H1 (cell line): ENCODE results near the gene OGFOD3. TPM values are rescaled to one million over a fixed set of nuclear protein-coding genes. Genes with fewer than 3 reads are reported as not detected.
"Not testable (repeated sequence)": the region's sequence is repeated elsewhere in the genome, so short reads cannot be mapped to it uniquely, and the experiment has no call there.

ENCODE experiments used
- CTCF ChIA-PET: fragments of 300-600 bp; sonication (Branson Sonifier 250); formaldehyde crosslinking; loops from one replicate; lab custom pipeline; 2021; ENCODE audit not compliant: partially characterized antibody; lab: Charles Lee
- POLR2A ChIA-PET: fragments of 300-600 bp; sonication (Branson Sonifier 250); formaldehyde crosslinking; loops from one replicate; lab custom pipeline; 2021; ENCODE audit warnings: inconsistent platforms; ENCODE audit not compliant: partially characterized antibody; lab: Charles Lee
- DNase-seq, 2 experiments: peaks; one replicate each; pipeline versions ENCODE4 v3.0.0 to v3.0.0-alpha.2; 2010 to 2022; ENCODE audit warnings: low spot score in 2 of 2, low read depth in 1 of 2, mixed read lengths in 1 of 2
- FAIRE-seq: peaks from 2 replicates; lab custom pipeline; 2011; peaks lifted over from hg19 to GRCh38; lab: Jason Lieb, UNC
- H2AFZ ChIP-seq: 2 replicates; pipeline ENCODE4 v1.8.1; 2012; ENCODE audit warnings: low read length, inconsistent platforms
- H2AK5ac ChIP-seq: 2 replicates; pipeline ENCODE4 v1.6.1; 2013; ENCODE audit warnings: low read depth, low read length
- H2BK120ac ChIP-seq: replicated peaks from 2 replicates; pipeline ENCODE3; 2013; ENCODE audit warnings: low read depth, low read length, inconsistent platforms
- H2BK12ac ChIP-seq: 2 replicates; pipeline ENCODE4 v1.6.1; 2013; ENCODE audit warnings: low read depth, low read length
- H2BK15ac ChIP-seq: 2 replicates; pipeline ENCODE4 v1.6.1; 2013; ENCODE audit warnings: low read length
- H2BK20ac ChIP-seq: 2 replicates; pipeline ENCODE4 v1.6.1; 2013; ENCODE audit warnings: low read length
- H2BK5ac ChIP-seq: 2 replicates; pipeline ENCODE4 v1.6.1; 2013; ENCODE audit warnings: low read depth, low read length
- H3K14ac ChIP-seq: 2 replicates; pipeline ENCODE4 v1.6.1; 2013; ENCODE audit warnings: inconsistent platforms; ENCODE audit not compliant: insufficient read length
- H3K18ac ChIP-seq: 2 replicates; pipeline ENCODE4 v1.6.1; 2013; ENCODE audit warnings: low read length; ENCODE audit errors: extremely low read depth
- H3K23ac ChIP-seq: 2 replicates; pipeline ENCODE4 v1.6.1; 2013; ENCODE audit warnings: inconsistent platforms; ENCODE audit not compliant: insufficient read length
- H3K23me2 ChIP-seq: 2 replicates; pipeline ENCODE4 v1.6.1; 2013; ENCODE audit warnings: low read depth, low read length
- H3K27ac ChIP-seq: 2 replicates; pipeline ENCODE4 v1.6.1; 2011; ENCODE audit warnings: low read depth, low read length, inconsistent platforms
- H3K27me3 ChIP-seq, 4 experiments: replicated peaks in 1 of 4; 1 replicate in 1 of 4; 2 replicates in 3 of 4; pipeline versions ENCODE4 v1.6.1 to v1.8.1; 2011 to 2013; ENCODE audit warnings: low read length in 3 of 4, mild to moderate bottlenecking in 3 of 4, inconsistent platforms in 2 of 4, mixed read lengths in 2 of 4, moderate library complexity in 1 of 4; ENCODE audit not compliant: control insufficient read depth in 3 of 4, insufficient read depth in 3 of 4; ENCODE audit errors: extremely low read depth in 1 of 4
- H3K36me3 ChIP-seq, 4 experiments: 2 replicates each; pipeline versions ENCODE4 v1.6.1 to v1.8.1; 2011 to 2013; ENCODE audit warnings: mild to moderate bottlenecking in 4 of 4, low read length in 3 of 4, moderate library complexity in 2 of 4, control low read depth in 1 of 4, inconsistent platforms in 1 of 4; ENCODE audit not compliant: insufficient read depth in 4 of 4, control insufficient read depth in 2 of 4
- H3K4ac ChIP-seq: replicated peaks from 2 replicates; pipeline ENCODE3; 2013; ENCODE audit warnings: low read length, low read depth, mixed read lengths, inconsistent platforms; ENCODE audit not compliant: insufficient read length
- H3K4me1 ChIP-seq, 4 experiments: replicated peaks in 1 of 4; 1 replicate in 1 of 4; 2 replicates in 3 of 4; pipeline versions ENCODE4 v1.6.1 to v1.8.1; 2011 to 2013; ENCODE audit warnings: low read length in 3 of 4, inconsistent platforms in 2 of 4, mixed read lengths in 1 of 4; ENCODE audit not compliant: insufficient read depth in 4 of 4, control insufficient read depth in 3 of 4
- H3K4me2 ChIP-seq, 2 experiments: 2 replicates each; pipeline versions ENCODE4 v1.6.1 to v1.8.1; 2011 to 2013; ENCODE audit warnings: low read depth in 2 of 2, low read length in 2 of 2, control low read depth in 1 of 2, inconsistent platforms in 1 of 2, mild to moderate bottlenecking in 1 of 2; ENCODE audit not compliant: insufficient read depth in 1 of 2
- H3K4me3 ChIP-seq, 4 experiments: fragments of 200-600, 300-600 bp in 1 of 4; sonication (generic), shearing (Covaris generic), sonication (Bioruptor Twin) in 1 of 4; 2 replicates each; pipeline versions ENCODE4 v1.5.1 to v1.8.1; 2011 to 2016; ENCODE audit warnings: low read length in 4 of 4, low read depth in 3 of 4, control low read depth in 2 of 4, inconsistent platforms in 2 of 4, mild to moderate bottlenecking in 2 of 4, mixed read lengths in 1 of 4, moderate library complexity in 1 of 4; ENCODE audit not compliant: insufficient read depth in 2 of 4; ENCODE audit errors: extremely low read depth in 1 of 4
- H3K56ac ChIP-seq: replicated peaks from 2 replicates; pipeline ENCODE3; 2013; ENCODE audit warnings: low read depth, mild to moderate bottlenecking, mixed read lengths, low read length, inconsistent platforms; ENCODE audit not compliant: insufficient read length
- H3K79me1 ChIP-seq: 2 replicates; pipeline ENCODE4 v1.6.1; 2013; ENCODE audit warnings: low read depth, low read length, control low read depth
- H3K79me2 ChIP-seq, 2 experiments: 2 replicates each; pipeline versions ENCODE4 v1.6.1 to v1.8.1; 2012 to 2013; ENCODE audit warnings: low read length in 2 of 2, mild to moderate bottlenecking in 2 of 2, inconsistent platforms in 1 of 2; ENCODE audit not compliant: insufficient read depth in 2 of 2, control insufficient read depth in 1 of 2
- H3K9ac ChIP-seq, 4 experiments: replicated peaks in 1 of 4; 1 replicate in 1 of 4; 2 replicates in 3 of 4; pipeline versions ENCODE4 v1.6.1 to v1.8.1; 2011 to 2013; ENCODE audit warnings: low read depth in 3 of 4, low read length in 3 of 4, control low read depth in 2 of 4, mild to moderate bottlenecking in 2 of 4, moderate library complexity in 2 of 4, inconsistent platforms in 1 of 4; ENCODE audit errors: extremely low read depth in 1 of 4
- H3K9me3 ChIP-seq, 2 experiments: 2 replicates each; pipeline versions ENCODE4 v1.6.1 to v1.8.1; 2012 to 2013; ENCODE audit warnings: mild to moderate bottlenecking in 2 of 2, moderate library complexity in 2 of 2, control low read depth in 1 of 2, inconsistent platforms in 1 of 2, low read depth in 1 of 2, low read length in 1 of 2, mixed read lengths in 1 of 2; ENCODE audit not compliant: insufficient read depth in 2 of 2
- H4K20me1 ChIP-seq, 2 experiments: replicated peaks in 1 of 2; 2 replicates each; pipeline versions ENCODE3 to v1.8.1; 2011 to 2013; ENCODE audit warnings: inconsistent platforms in 2 of 2, low read length in 2 of 2, mild to moderate bottlenecking in 1 of 2; ENCODE audit not compliant: insufficient read depth in 2 of 2, control insufficient read depth in 1 of 2
- H4K5ac ChIP-seq: 2 replicates; pipeline ENCODE4 v1.6.1; 2013; ENCODE audit warnings: low read length, low read depth, mixed read lengths, inconsistent platforms; ENCODE audit not compliant: insufficient read length
- H4K8ac ChIP-seq: 2 replicates; pipeline ENCODE4 v1.8.0; 2013; ENCODE audit warnings: mild to moderate bottlenecking, moderate library complexity, low read length, inconsistent platforms; ENCODE audit not compliant: insufficient read depth; ENCODE audit errors: extremely low read depth
- H4K91ac ChIP-seq: replicated peaks from 2 replicates; pipeline ENCODE3; 2013; ENCODE audit warnings: low read length, mixed read lengths, inconsistent platforms; ENCODE audit not compliant: insufficient read length
- WGBS, 2 experiments: shearing (Covaris generic) in 1 of 2; methylation state at CpG; one replicate each; pipeline versions ENCODE4 v1.1.6 to v1.1.7; 2013 to 2015; ENCODE audit warnings: low lambda C conversion rate in 2 of 2, mixed read lengths in 2 of 2, inconsistent platforms in 1 of 2, low coverage in 1 of 2, missing lambda C conversion rate in 1 of 2; ENCODE audit not compliant: insufficient replicate concordance in 2 of 2, insufficient coverage in 1 of 2, insufficient read length in 1 of 2; ENCODE audit errors: extremely low coverage in 1 of 2, missing lambda C conversion rate in 1 of 2; 5-methylcytosine and 5-hydroxymethylcytosine counted together
- polyA plus RNA-seq, 7 experiments: library from polyadenylated mRNA; depleted of rRNA in 3 of 7; stranded (reverse) in 5 of 7; unstranded in 2 of 7; fragments of >200 nt in 5 of 7; fragments of 200-250 nt in 2 of 7; gene quantifications; 1 replicate in 5 of 7; 2 replicates in 1 of 7; 4 replicates in 1 of 7; pipeline versions ENCODE4 v1.2.1 to v1.2.3, GENCODE V29; 2011 to 2013; ENCODE audit warnings: missing spikeins in 2 of 7, mixed read lengths in 2 of 7
- total RNA-seq: library from RNA; stranded (reverse); fragmentation: NEBNext Ultra II Directional; extraction: Animal tissue kit (Norgen Biotek cat#: 25700); gene quantifications from 2 replicates; pipeline ENCODE4 v1.2.1, GENCODE V29; 2021

Gene OGFOD3
- total and polyA plus RNA-seq, 2 of the 8 experiments (the other 6 are each of a cell fraction or from before 2014, with no cell fraction given) = 21.1 to 21.8 TPM

GRCh38 chr17:82459936-82460335, 41.5 kb upstream of the OGFOD3 start:
- CTCF ChIA-PET = interaction anchor here (0.8 to 1.0 kb wide), 2 partner anchors 68 to 223 kb away, joined by 3 to 4 read pairs; no protein-coding TSS in a partner anchor
- not testable (repeated sequence) for H3K79me2 ChIP-seq

More at GRCh38 chr17:82459936-82460335, 41.5 kb upstream of the OGFOD3 start:
- H2BK120ac ChIP-seq, H2BK20ac ChIP-seq, H3K23me2 ChIP-seq, DNase-seq, H4K8ac ChIP-seq, H3K27me3 ChIP-seq, H4K91ac ChIP-seq, H3K4ac ChIP-seq, H2AK5ac ChIP-seq, H3K14ac ChIP-seq, FAIRE-seq, H2BK15ac ChIP-seq, H3K9ac ChIP-seq, H3K56ac ChIP-seq, H4K5ac ChIP-seq, H3K18ac ChIP-seq, H3K79me1 ChIP-seq, H3K9me3 ChIP-seq, H3K23ac ChIP-seq, H3K4me1 ChIP-seq, H3K27ac ChIP-seq, H2BK12ac ChIP-seq, H2BK5ac ChIP-seq, H2AFZ ChIP-seq: not testable (repeated sequence)
- peaks cover 15 to 21% (median 17%) of the 10 kb centered on the region in 4 experiments; a peak in 7 of 8 replicates for H3K36me3 ChIP-seq
- H3K4me2 ChIP-seq = peak overlapping the region in 1 of 2 experiments; percentile 86; a peak in 1 of 4 replicates
- H3K4me3 ChIP-seq = peak overlapping the region in 1 of 4 experiments; percentile 86; a peak in 2 of 8 replicates
- peaks cover 3 to 13% of the 10 kb centered on the region in 2 experiments for H4K20me1 ChIP-seq
- whole genome bisulfite sequencing, 2 experiments = 92% methylated on average over 9 of the region's 9 CpGs; no CpG with 5 or more reads in 1 of the 2 experiments
- POLR2A ChIA-PET = interaction anchor here (1.1 kb wide), 1 partner anchor 17 kb away, joined by 3 read pairs; no protein-coding TSS in a partner anchor
